OCI-LY1 (cell line): Measurements from ENCODE around the gene MRI1.

Experiments
- H2AFZ ChIP-seq: fragments of 200-600 bp; sonication (generic), shearing (Covaris generic); 2 replicates; pipeline ENCODE4 v1.6.0; 2014; ENCODE audit warnings: antibody characterized with exemption, mild to moderate bottlenecking, low read length
- H3F3A ChIP-seq: fragments of 200-600 bp; sonication (generic), shearing (Covaris generic); 2 replicates; pipeline ENCODE4 v1.6.0; 2014; ENCODE audit warnings: mild to moderate bottlenecking, antibody characterized with exemption, low read length, moderate library complexity; ENCODE audit not compliant: insufficient read depth
- H3K27ac ChIP-seq: fragments of 200-600 bp; sonication (generic); 2 replicates; pipeline ENCODE4 v1.5.1; 2014; ENCODE audit warnings: low read length, mixed run types, mild to moderate bottlenecking, low read depth; ENCODE audit not compliant: poor library complexity, severe bottlenecking
- H3K27me3 ChIP-seq: fragments of 200-600 bp; sonication (generic); 2 replicates; pipeline ENCODE4 v1.6.0; 2014; ENCODE audit warnings: antibody characterized with exemption, mild to moderate bottlenecking, low read length, moderate library complexity; ENCODE audit not compliant: insufficient read depth
- H3K36me3 ChIP-seq: fragments of 200-600 bp; sonication (generic); 2 replicates; pipeline ENCODE4 v1.6.1; 2014; ENCODE audit warnings: mild to moderate bottlenecking, antibody characterized with exemption, low read length, moderate library complexity, mixed read lengths; ENCODE audit not compliant: insufficient read depth
- H3K4me1 ChIP-seq: fragments of 200-600 bp; sonication (generic); 2 replicates; pipeline ENCODE4 v1.5.1; 2014; ENCODE audit warnings: mild to moderate bottlenecking, low read length, moderate library complexity; ENCODE audit not compliant: insufficient read depth, severe bottlenecking
- H3K4me2 ChIP-seq: fragments of 200-600 bp; sonication (generic), shearing (Covaris generic); 2 replicates; pipeline ENCODE4 v1.6.1; 2014; ENCODE audit warnings: low read length
- H3K4me3 ChIP-seq: fragments of 200-600 bp; sonication (generic); 2 replicates; pipeline ENCODE4 v1.5.1; 2014; ENCODE audit warnings: low read length, low read depth, mild to moderate bottlenecking, mixed read lengths; ENCODE audit not compliant: poor library complexity, severe bottlenecking
- H3K79me2 ChIP-seq: fragments of 200-600 bp; shearing (Covaris generic); 2 replicates; pipeline ENCODE4 v1.6.1; 2016; ENCODE audit warnings: mixed run types, low read length, mixed read lengths; ENCODE audit not compliant: insufficient read depth
- H3K9ac ChIP-seq: fragments of 200-600 bp; sonication (generic), shearing (Covaris generic); 2 replicates; pipeline ENCODE4 v1.6.1; 2014; ENCODE audit warnings: mild to moderate bottlenecking, low read length, mixed read lengths
- H3K9me2 ChIP-seq: fragments of 200-600 bp; sonication (generic), shearing (Covaris generic); 2 replicates; pipeline ENCODE4 v1.6.1; 2014; ENCODE audit warnings: low read depth, mild to moderate bottlenecking, low read length, mixed read lengths
- H3K9me3 ChIP-seq: fragments of 200-600 bp; shearing (Covaris generic); 2 replicates; pipeline ENCODE4 v1.6.1; 2014; ENCODE audit warnings: low read length, mixed read lengths
- H4K20me1 ChIP-seq: fragments of 200-600 bp; sonication (generic), shearing (Covaris generic); 2 replicates; pipeline ENCODE4 v1.6.0; 2016; ENCODE audit warnings: mild to moderate bottlenecking, low read length; ENCODE audit not compliant: insufficient read depth
- CTCF ChIP-seq: fragments of 200-600 bp; sonication (generic), shearing (Covaris generic); IDR thresholded peaks from 2 replicates; pipeline ENCODE4 v1.5.1; 2017; ENCODE audit warnings: mild to moderate bottlenecking, antibody characterized with exemption, low read length, moderate library complexity, mixed read lengths
- EZH2 ChIP-seq: fragments of 200-600 bp; sonication (generic), shearing (Covaris generic); IDR thresholded peaks from 2 replicates; pipeline ENCODE4 v1.8.0; 2017; ENCODE audit warnings: borderline replicate concordance, mixed run types, mild to moderate bottlenecking, antibody characterized with exemption, low read length, moderate library complexity, mixed read lengths

The MRI1 gene

GRCh38 chr19:13741893-13742292, 22.4 kb upstream of the MRI1 start:
- no peaks in the 10 kb centered on the region for H3F3A ChIP-seq
- H2AFZ ChIP-seq: no peak overlapping the region
- H4K20me1 ChIP-seq: no peaks in the 10 kb centered on the region
- H3K27ac ChIP-seq: no peak overlapping the region
- no peaks in the 10 kb centered on the region for H3K4me1 ChIP-seq
- no peaks in the 10 kb centered on the region for H3K79me2 ChIP-seq
- TF ChIP-seq EZH2 (no peak), CTCF (no peak)
- H3K9me2 ChIP-seq: no peaks in the 10 kb centered on the region
- no peak overlapping the region for H3K9ac ChIP-seq
- H3K9me3 ChIP-seq: no peaks in the 10 kb centered on the region
- no peak overlapping the region for H3K4me3 ChIP-seq
- H3K36me3 ChIP-seq: no peaks in the 10 kb centered on the region
- no peak overlapping the region for H3K4me2 ChIP-seq
- H3K27me3 ChIP-seq: no peaks in the 10 kb centered on the region

- H3K27ac ChIP-seq: no peak overlapping the region
- H3F3A ChIP-seq: no peaks in the 10 kb centered on the region
- H3K4me3 ChIP-seq: no peak overlapping the region
- no peak overlapping the region for H2AFZ ChIP-seq
- H3K9me2 ChIP-seq: no peaks in the 10 kb centered on the region
- H3K9ac ChIP-seq: no peak overlapping the region
- TF ChIP-seq EZH2 (no peak), CTCF (no peak)
- no peaks in the 10 kb centered on the region for H3K79me2 ChIP-seq
- H4K20me1 ChIP-seq: no peaks in the 10 kb centered on the region
- no peaks in the 10 kb centered on the region for H3K27me3 ChIP-seq
- no peak overlapping the region for H3K4me2 ChIP-seq
- H3K36me3 ChIP-seq: no peaks in the 10 kb centered on the region
- H3K9me3 ChIP-seq: no peaks in the 10 kb centered on the region
- no peaks in the 10 kb centered on the region for H3K4me1 ChIP-seq
Observed at GRCh38 chr19:13742756-13743155, 21.6 kb upstream of the MRI1 start.

GRCh38 chr19:13744174-13744573, 20.1 kb upstream of the MRI1 start:
- Histone ChIP-seq H3K9me2 (no peaks in the 10 kb centered on the region), H3K27ac (no peak overlapping the region), H3K9ac (no peak overlapping the region), H3F3A (no peaks in the 10 kb centered on the region), H3K36me3 (no peaks in the 10 kb centered on the region), H3K9me3 (no peaks in the 10 kb centered on the region), H3K4me1 (peaks cover 9% of the 10 kb centered on the region), H2AFZ (no peak overlapping the region), H3K4me2 (no peak overlapping the region), H3K4me3 (no peak overlapping the region), H3K27me3 (no peaks in the 10 kb centered on the region), H4K20me1 (no peaks in the 10 kb centered on the region), H3K79me2 (no peaks in the 10 kb centered on the region)
- TF ChIP-seq CTCF (no peak), EZH2 (no peak)
